Liver (tissue), 9 donors: ENCODE measurements around the gene SMAD7. TPM values are rescaled to one million over a fixed set of nuclear protein-coding genes. Genes with fewer than 3 reads are reported as not detected.

Source experiments
- DNase-seq: peaks from one replicate; pipeline ENCODE4 v3.0.0-alpha.2; 2017; ENCODE audit warnings: low spot score
- H3K27ac ChIP-seq, 2 donors: one replicate each; pipeline ENCODE4 v1.7.0; 2013; ENCODE audit warnings: inconsistent platforms in 2 of 2, low read length in 2 of 2, control low read depth in 1 of 2, low read depth in 1 of 2, mild to moderate bottlenecking in 1 of 2
- H3K27me3 ChIP-seq, 4 donors: one replicate each; pipeline versions ENCODE4 v1.6.1 to v1.7.0; 2013; ENCODE audit warnings: low read length in 3 of 4, inconsistent platforms in 1 of 4, mild to moderate bottlenecking in 1 of 4, moderate library complexity in 1 of 4; ENCODE audit not compliant: control insufficient read depth in 4 of 4, insufficient read depth in 4 of 4
- H3K36me3 ChIP-seq, 4 donors: one replicate each; pipeline versions ENCODE4 v1.6.1 to v1.7.0; 2013; ENCODE audit warnings: low read length in 3 of 4, mild to moderate bottlenecking in 3 of 4, low read depth in 1 of 4, moderate library complexity in 1 of 4; ENCODE audit not compliant: control insufficient read depth in 4 of 4, insufficient read depth in 3 of 4
- H3K4me1 ChIP-seq, 4 donors: one replicate each; pipeline versions ENCODE4 v1.6.1 to v1.7.0; 2013; ENCODE audit warnings: low read length in 3 of 4, mild to moderate bottlenecking in 3 of 4, moderate library complexity in 1 of 4; ENCODE audit not compliant: control insufficient read depth in 4 of 4, insufficient read depth in 4 of 4
- H3K4me3 ChIP-seq, 3 donors: one replicate each; pipeline versions ENCODE4 v1.6.1 to v1.7.0; 2013; ENCODE audit warnings: low read length in 3 of 3, control low read depth in 1 of 3, low read depth in 1 of 3, mild to moderate bottlenecking in 1 of 3
- H3K9ac ChIP-seq, 2 donors: one replicate each; pipeline ENCODE4 v1.7.0; 2013; ENCODE audit warnings: low read length in 2 of 2, mild to moderate bottlenecking in 2 of 2, moderate library complexity in 2 of 2, control low read depth in 1 of 2, low read depth in 1 of 2
- H3K9me3 ChIP-seq, 4 donors: one replicate each; pipeline versions ENCODE4 v1.6.1 to v1.7.0; 2013; ENCODE audit warnings: low read length in 3 of 4; ENCODE audit not compliant: control insufficient read depth in 4 of 4
- EGR1 ChIP-seq, 2 donors: IDR thresholded peaks; 2 replicates each; pipeline ENCODE4 v1.6.1; 2016 to 2018; ENCODE audit warnings: antibody characterized with exemption in 2 of 2, low read depth in 2 of 2
- FOXA1 ChIP-seq: IDR thresholded peaks from 2 replicates; pipeline ENCODE4 v1.6.1; 2016; ENCODE audit warnings: antibody characterized with exemption
- FOXA2 ChIP-seq: IDR thresholded peaks from 2 replicates; pipeline ENCODE4 v1.6.1; 2016; ENCODE audit warnings: antibody characterized with exemption
- HNF4A ChIP-seq, 2 donors: conservative IDR thresholded peaks; 2 replicates each; pipeline ENCODE4 v1.6.1; 2016; ENCODE audit warnings: antibody characterized with exemption in 2 of 2, mild to moderate bottlenecking in 2 of 2
- HNF4G ChIP-seq: IDR thresholded peaks from 2 replicates; pipeline ENCODE4 v1.6.1; 2016; ENCODE audit warnings: antibody characterized with exemption
- JUND ChIP-seq, 2 donors: IDR thresholded peaks; 2 replicates each; pipeline ENCODE4 v1.6.1; 2016; ENCODE audit warnings: antibody characterized with exemption in 2 of 2
- NR2F2 ChIP-seq: IDR thresholded peaks from 2 replicates; pipeline ENCODE4 v1.6.1; 2016; ENCODE audit warnings: antibody characterized with exemption
- RAD21 ChIP-seq, 2 donors: IDR thresholded peaks; 2 replicates each; pipeline ENCODE4 v1.6.1; 2016; ENCODE audit warnings: antibody characterized with exemption in 2 of 2, mild to moderate bottlenecking in 2 of 2
- RXRA ChIP-seq, 2 donors: IDR thresholded peaks; 2 replicates each; pipeline ENCODE4 v1.6.1; 2017 to 2018; ENCODE audit warnings: antibody characterized with exemption in 2 of 2, mild to moderate bottlenecking in 1 of 2
- SP1 ChIP-seq: IDR thresholded peaks from 2 replicates; pipeline ENCODE4 v1.6.1; 2018; ENCODE audit warnings: antibody characterized with exemption, mild to moderate bottlenecking
- TAF1 ChIP-seq: conservative IDR thresholded peaks from 2 replicates; pipeline ENCODE4 v1.6.1; 2016; ENCODE audit warnings: antibody characterized with exemption, mild to moderate bottlenecking
- YY1 ChIP-seq: IDR thresholded peaks from 2 replicates; pipeline ENCODE4 v1.6.1; 2016; ENCODE audit warnings: antibody characterized with exemption, mild to moderate bottlenecking
- WGBS: extraction: QIAGEN DNeasy Blood & Tissue Kit; methylation state at CpG from one replicate; pipeline ENCODE4 v1.1.7; 2013; 5-methylcytosine and 5-hydroxymethylcytosine counted together
- polyA plus RNA-seq, 2 donors: library from polyadenylated mRNA; stranded (reverse) in 1 of 2; unstranded in 1 of 2; fragments of 200-250 nt in 1 of 2; fragments of >200 nt in 1 of 2; fragmentation: Nextera tagmentation in 1 of 2; extraction: Ambion mirVana in 1 of 2; gene quantifications; one replicate each; pipeline versions ENCODE4 v1.2.1 to v1.2.3, GENCODE V29; 2013 to 2015
- total RNA-seq, 2 donors: library from RNA; depleted of rRNA; stranded (reverse); fragments of >200 nt; gene quantifications; one replicate each; pipeline ENCODE4 v1.2.3, GENCODE V29; 2014
- TF ChIP-seq, protein P1 (sequence below): fragments of 150-350 bp; IDR thresholded peaks from 2 replicates; pipeline ENCODE4 v1.5.1; 2017; ENCODE audit warnings: improper control_type of control experiment, low read depth, low read length; ENCODE audit not compliant: missing input control
- TF ChIP-seq, protein P2 (sequence below): IDR thresholded peaks from 2 replicates; pipeline ENCODE4 v1.6.1; 2016; ENCODE audit warnings: antibody characterized with exemption
- TF ChIP-seq, protein P3 (sequence below): IDR thresholded peaks from 2 replicates; pipeline ENCODE4 v1.6.1; 2016; ENCODE audit warnings: antibody characterized with exemption, mild to moderate bottlenecking
- donor health status: healthy.
- donor health status: healthy.
- donor health status: healthy.
- donor health status: healthy.
- donor health status: healthy.

The SMAD7 gene
- total and polyA plus RNA-seq, 4 donors, result 3.2 to 11.8 (median 10.1) TPM

DNA sequence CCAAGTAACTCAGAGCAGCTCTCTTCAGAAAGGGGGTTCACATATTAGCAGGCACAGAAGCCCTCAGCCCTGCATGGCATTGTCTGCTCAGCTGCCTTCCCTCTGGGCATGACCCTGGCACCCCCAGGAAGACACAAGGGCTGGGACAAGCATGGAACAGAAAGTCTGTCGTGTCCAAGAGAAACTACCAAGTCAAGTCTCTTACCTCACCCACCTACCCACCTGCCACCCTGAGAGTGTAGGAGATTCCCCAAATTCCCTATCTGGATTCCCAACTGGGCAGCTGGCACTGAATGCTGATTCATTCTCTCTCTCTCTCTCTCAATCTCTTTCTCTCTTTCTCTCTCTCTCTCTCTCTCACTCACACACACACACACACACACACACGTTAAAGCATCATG, 21.6 kb downstream of the SMAD7 start:
- Histone ChIP-seq H3K4me1 (peaks cover 43 to 98% (median 88%) of the 10 kb centered on the region in 4 donors), H3K9ac (no peak overlapping the region), H3K36me3 (no peaks in the 10 kb centered on the region), H3K9me3 (no peaks in the 10 kb centered on the region), H3K4me3 (no peak overlapping the region), H3K27ac (peak overlapping the region; percentile 91 to 93), H3K27me3 (no peaks in the 10 kb centered on the region)
- WGBS, result 20% methylated on average over 2 of the region's 2 CpGs
- DNase-seq, result no peak
- no peak for TF ChIP-seq FOXA2
- no peak for TF ChIP-seq RXRA (IDR thresholded peaks at IDR 0.05)
- TF ChIP-seq EGR1 (IDR thresholded peaks at IDR 0.05; ENCODE audit: low read depth in 2 of 2), result no peak
- TF ChIP-seq, protein P1, sequence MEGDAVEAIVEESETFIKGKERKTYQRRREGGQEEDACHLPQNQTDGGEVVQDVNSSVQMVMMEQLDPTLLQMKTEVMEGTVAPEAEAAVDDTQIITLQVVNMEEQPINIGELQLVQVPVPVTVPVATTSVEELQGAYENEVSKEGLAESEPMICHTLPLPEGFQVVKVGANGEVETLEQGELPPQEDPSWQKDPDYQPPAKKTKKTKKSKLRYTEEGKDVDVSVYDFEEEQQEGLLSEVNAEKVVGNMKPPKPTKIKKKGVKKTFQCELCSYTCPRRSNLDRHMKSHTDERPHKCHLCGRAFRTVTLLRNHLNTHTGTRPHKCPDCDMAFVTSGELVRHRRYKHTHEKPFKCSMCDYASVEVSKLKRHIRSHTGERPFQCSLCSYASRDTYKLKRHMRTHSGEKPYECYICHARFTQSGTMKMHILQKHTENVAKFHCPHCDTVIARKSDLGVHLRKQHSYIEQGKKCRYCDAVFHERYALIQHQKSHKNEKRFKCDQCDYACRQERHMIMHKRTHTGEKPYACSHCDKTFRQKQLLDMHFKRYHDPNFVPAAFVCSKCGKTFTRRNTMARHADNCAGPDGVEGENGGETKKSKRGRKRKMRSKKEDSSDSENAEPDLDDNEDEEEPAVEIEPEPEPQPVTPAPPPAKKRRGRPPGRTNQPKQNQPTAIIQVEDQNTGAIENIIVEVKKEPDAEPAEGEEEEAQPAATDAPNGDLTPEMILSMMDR, result no peak
- no peak for TF ChIP-seq HNF4A (conservative IDR thresholded peaks at IDR 0.05)
- no peak for TF ChIP-seq TAF1
- TF ChIP-seq, protein P2, sequence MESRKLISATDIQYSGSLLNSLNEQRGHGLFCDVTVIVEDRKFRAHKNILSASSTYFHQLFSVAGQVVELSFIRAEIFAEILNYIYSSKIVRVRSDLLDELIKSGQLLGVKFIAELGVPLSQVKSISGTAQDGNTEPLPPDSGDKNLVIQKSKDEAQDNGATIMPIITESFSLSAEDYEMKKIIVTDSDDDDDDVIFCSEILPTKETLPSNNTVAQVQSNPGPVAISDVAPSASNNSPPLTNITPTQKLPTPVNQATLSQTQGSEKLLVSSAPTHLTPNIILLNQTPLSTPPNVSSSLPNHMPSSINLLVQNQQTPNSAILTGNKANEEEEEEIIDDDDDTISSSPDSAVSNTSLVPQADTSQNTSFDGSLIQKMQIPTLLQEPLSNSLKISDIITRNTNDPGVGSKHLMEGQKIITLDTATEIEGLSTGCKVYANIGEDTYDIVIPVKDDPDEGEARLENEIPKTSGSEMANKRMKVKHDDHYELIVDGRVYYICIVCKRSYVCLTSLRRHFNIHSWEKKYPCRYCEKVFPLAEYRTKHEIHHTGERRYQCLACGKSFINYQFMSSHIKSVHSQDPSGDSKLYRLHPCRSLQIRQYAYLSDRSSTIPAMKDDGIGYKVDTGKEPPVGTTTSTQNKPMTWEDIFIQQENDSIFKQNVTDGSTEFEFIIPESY, result no peak
- no peak for TF ChIP-seq NR2F2
- no peak for TF ChIP-seq RAD21 (IDR thresholded peaks at IDR 0.05)
- TF ChIP-seq YY1, result no peak
- no peak for TF ChIP-seq HNF4G
- TF ChIP-seq JUND (IDR thresholded peaks at IDR 0.05), result no peak
- TF ChIP-seq SP1, result no peak
- no peak for TF ChIP-seq FOXA1
- TF ChIP-seq, protein P3, sequence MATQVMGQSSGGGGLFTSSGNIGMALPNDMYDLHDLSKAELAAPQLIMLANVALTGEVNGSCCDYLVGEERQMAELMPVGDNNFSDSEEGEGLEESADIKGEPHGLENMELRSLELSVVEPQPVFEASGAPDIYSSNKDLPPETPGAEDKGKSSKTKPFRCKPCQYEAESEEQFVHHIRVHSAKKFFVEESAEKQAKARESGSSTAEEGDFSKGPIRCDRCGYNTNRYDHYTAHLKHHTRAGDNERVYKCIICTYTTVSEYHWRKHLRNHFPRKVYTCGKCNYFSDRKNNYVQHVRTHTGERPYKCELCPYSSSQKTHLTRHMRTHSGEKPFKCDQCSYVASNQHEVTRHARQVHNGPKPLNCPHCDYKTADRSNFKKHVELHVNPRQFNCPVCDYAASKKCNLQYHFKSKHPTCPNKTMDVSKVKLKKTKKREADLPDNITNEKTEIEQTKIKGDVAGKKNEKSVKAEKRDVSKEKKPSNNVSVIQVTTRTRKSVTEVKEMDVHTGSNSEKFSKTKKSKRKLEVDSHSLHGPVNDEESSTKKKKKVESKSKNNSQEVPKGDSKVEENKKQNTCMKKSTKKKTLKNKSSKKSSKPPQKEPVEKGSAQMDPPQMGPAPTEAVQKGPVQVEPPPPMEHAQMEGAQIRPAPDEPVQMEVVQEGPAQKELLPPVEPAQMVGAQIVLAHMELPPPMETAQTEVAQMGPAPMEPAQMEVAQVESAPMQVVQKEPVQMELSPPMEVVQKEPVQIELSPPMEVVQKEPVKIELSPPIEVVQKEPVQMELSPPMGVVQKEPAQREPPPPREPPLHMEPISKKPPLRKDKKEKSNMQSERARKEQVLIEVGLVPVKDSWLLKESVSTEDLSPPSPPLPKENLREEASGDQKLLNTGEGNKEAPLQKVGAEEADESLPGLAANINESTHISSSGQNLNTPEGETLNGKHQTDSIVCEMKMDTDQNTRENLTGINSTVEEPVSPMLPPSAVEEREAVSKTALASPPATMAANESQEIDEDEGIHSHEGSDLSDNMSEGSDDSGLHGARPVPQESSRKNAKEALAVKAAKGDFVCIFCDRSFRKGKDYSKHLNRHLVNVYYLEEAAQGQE, result no peak

DNA sequence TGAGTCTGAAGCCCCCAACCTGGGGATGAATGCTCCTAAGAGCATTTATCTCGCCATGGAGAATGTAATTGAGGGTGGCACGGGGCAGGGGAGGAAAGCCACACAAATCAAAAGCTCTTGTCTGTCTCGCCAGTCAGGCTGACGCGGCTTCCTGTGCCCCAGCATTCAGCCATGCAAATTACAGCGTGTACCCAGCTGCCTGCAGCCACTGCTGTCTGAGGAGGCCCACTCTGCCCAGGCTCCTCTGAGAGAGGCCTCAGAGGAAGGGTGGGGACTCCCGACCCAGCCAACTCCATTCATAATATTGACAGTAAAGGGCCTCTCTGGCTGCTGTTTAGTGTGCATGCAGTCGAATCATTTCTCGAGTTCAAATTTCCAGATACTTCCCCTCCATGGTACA, 22.0 kb downstream of the SMAD7 start:
- Histone ChIP-seq H3K4me3 (no peak overlapping the region), H3K27me3 (no peaks in the 10 kb centered on the region), H3K4me1 (peaks cover 43 to 95% (median 85%) of the 10 kb centered on the region in 4 donors), H3K9ac (no peak overlapping the region), H3K27ac (peak overlapping the region; percentile 91 to 93), H3K36me3 (peaks cover 0 to under 1% (median 0%) of the 10 kb centered on the region in 4 donors), H3K9me3 (no peaks in the 10 kb centered on the region)
- 19% methylated on average over 9 of the region's 9 CpGs for WGBS
- no peak for DNase-seq
- TF ChIP-seq RAD21 (IDR thresholded peaks at IDR 0.05), result peak in 1 of 2 donors; percentile 26
- no peak for TF ChIP-seq YY1
